Fibroblast of villous mesenchyme (primary cell): ENCODE results near the gene GBF1. TPM values are rescaled to one million over a fixed set of nuclear protein-coding genes. Genes with fewer than 3 reads are reported as not detected.

ENCODE experiments used
- DNase-seq: peaks from one replicate; pipeline ENCODE4 v3.0.0-alpha.2; 2010; ENCODE audit warnings: low read depth
- H3K4me3 ChIP-seq: 2 replicates; pipeline ENCODE4 v1.5.1; 2011; ENCODE audit warnings: low read depth, mild to moderate bottlenecking, low read length
- CTCF ChIP-seq: IDR thresholded peaks from 2 replicates; pipeline ENCODE4 v1.5.1; 2012; ENCODE audit warnings: low read depth, mild to moderate bottlenecking, low read length; ENCODE audit not compliant: insufficient read depth
- total RNA-seq: library from RNA; depleted of rRNA; stranded (reverse); fragments of >200 nt; gene quantifications from 2 replicates; pipeline ENCODE4 v1.2.3, GENCODE V29; 2012

The GBF1 gene
- total RNA-seq, 1 donor = 58.3 TPM

- TF ChIP-seq CTCF = no peak
- no peak for DNase-seq
- peak overlapping the region; percentile 38 for H3K4me3 ChIP-seq
These were observed 18.8 kb upstream of the GBF1 start for GRCh38 chr10:102226542-102226870.

GRCh38 chr10:102227050-102227449 lies 18.3 kb upstream of the GBF1 start:
- peak; percentile 95 for DNase-seq
- H3K4me3 ChIP-seq = no peak overlapping the region
- no peak for TF ChIP-seq CTCF

- peak overlapping the region; percentile 53 for H3K4me3 ChIP-seq
- peak; percentile 97 for TF ChIP-seq CTCF
- peak; percentile 74 for DNase-seq
These were observed 15.5 kb upstream of the GBF1 start for GRCh38 chr10:102229810-102230263.

GRCh38 chr10:102230264-102230860 lies 15.0 kb upstream of the GBF1 start:
- DNase-seq = peak; percentile 49
- H3K4me3 ChIP-seq = peak overlapping the region; percentile 53
- no peak for TF ChIP-seq CTCF

GRCh38 chr10:102230861-102231356 lies 14.4 kb upstream of the GBF1 start:
- no peak for DNase-seq
- peak overlapping the region; percentile 53 for H3K4me3 ChIP-seq
- TF ChIP-seq CTCF = peak; percentile 31

- peak overlapping the region; percentile 53 for H3K4me3 ChIP-seq
- DNase-seq = no peak
- TF ChIP-seq CTCF = peak; percentile 72
These were observed 13.7 kb upstream of the GBF1 start for GRCh38 chr10:102231357-102232318.
